NCI-H226 (cell line): ENCODE results near the gene RAET1G.

Source experiments
- DNase-seq: peaks from one replicate; pipeline ENCODE4 v3.0.0-alpha.2; 2015

RAET1G gene

DNA sequence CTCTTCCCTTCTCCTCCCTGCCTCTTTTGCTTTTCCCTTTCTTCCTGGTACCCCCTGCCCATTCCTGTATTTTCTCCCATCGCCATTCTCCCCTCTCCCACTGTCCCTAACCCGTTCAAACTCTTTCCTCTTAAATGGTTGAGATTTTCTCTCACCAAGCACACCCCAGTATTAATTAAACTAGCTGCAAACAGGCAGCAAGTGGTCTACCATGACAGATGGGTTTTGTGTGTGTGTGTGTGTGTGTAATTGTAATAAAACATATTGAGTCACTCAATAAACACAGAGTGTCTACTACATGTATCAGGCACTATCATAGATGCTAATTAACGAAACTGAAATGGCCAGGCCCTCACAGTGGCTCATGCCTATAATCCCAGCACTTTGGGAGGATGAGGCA, 31.7 kb downstream of the RAET1G start:
- DNase-seq, result no peak

DNA sequence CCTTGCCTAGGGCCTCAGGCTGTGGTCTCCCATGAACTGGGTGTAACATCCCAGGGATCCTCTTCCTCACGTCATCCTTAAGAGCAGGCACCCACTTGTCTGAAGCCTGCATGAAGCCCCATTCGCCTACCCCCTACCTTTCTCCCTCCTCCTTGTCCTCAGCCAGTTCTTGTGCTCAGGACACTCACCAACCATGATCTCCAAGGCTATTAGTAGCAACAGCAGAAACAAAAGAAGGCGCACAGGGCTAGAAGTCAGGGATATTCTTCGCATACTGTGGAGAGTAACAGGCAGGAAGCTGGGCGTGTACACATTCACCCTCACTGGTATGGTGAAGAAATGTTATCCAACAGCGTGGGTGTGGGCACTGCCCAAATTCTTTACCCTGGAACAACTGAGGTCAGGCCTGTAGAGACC, 32.3 kb downstream of the RAET1G start:
- peak; percentile 63 for DNase-seq

- peak; percentile 73 for DNase-seq
Observed at GRCh38 chr6:149889326-149889725, 33.6 kb downstream of the RAET1G start.

- DNase-seq, result peak; percentile 47
Observed at GRCh38 chr6:149888659-149889058, 34.3 kb downstream of the RAET1G start.

GRCh38 chr6:149888093-149888492, 34.8 kb downstream of the RAET1G start:
- no peak for DNase-seq

DNA sequence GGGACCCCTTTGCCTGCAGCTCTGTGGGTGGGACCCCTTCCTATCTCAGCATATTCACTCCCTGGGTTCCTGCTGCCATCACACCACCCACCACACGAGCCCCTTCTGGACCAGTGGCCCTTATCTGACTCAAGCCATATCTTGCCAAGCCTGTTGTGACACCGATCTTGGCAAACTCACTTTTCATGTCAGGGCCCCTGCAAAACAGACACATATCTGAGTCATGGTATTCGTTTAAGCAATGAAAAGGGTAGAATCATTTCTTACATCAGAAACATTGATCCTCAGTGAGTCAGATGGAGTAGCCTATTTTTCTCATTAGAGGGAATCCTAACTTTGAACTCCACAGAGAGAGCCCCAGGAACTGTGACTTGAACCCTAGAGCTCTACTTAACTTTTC, 35.6 kb downstream of the RAET1G start:
- no peak for DNase-seq

- DNase-seq, result no peak
Observed at GRCh38 chr6:149885888-149886287, 37.0 kb downstream of the RAET1G start.

DNA sequence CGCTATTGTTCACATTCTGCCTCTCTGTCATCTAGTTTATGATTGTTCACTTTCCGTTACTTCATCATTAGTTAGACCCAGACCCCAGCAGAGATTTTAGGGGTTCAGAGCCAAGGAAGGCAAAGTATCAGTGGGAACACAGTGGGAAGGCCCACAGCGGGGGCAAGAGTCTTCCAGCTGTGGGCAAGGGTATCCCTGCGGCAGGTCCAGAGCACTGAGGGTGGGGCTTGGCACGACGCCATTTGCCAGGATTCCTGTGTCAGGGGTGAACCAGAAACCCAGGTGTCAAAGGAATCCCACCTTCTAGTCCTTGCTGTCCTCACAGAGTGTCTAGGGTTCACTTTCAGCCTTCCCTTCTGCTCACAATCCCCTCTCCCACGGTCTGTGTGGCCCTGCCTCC, 38.3 kb downstream of the RAET1G start:
- DNase-seq, result no peak

DNA sequence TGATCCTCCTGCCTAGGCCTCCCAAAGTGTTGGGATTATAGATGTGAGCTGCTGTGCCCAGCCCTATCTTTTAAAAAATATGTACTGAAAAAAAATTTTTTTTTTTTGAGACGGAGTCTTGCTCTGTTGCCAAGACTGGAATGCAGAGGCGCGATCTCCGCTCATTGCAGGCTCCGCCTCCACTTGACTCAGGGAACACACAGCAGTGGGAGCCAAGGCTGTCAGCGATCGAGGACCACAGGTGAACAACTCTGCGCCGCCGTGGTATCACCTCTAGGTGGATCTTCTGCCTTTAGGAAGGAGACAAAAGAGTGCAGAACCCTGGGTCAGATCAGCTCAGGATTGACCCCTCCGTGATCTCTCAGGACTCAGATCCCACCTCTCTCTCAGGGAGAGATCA, 38.7 kb downstream of the RAET1G start:
- DNase-seq, result peak; percentile 78

DNA sequence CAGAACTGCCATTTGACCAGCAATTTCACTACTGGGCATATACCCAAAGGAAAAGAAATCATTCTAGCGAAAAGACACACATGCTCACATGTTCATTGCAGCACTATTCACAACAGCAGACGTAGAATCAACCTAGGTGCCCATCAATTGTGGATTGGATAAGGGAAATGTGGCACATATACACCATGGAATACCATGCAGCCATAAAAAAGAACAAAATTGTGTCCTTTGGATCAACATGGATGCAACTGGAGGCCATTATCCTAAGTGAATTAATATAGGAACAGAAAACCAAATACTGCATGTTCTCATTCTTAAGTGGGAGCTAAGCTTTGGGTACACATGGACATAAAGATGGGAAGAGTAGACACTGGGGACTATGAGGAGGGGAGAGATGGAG, 41.1 kb downstream of the RAET1G start:
- no peak for DNase-seq

DNA sequence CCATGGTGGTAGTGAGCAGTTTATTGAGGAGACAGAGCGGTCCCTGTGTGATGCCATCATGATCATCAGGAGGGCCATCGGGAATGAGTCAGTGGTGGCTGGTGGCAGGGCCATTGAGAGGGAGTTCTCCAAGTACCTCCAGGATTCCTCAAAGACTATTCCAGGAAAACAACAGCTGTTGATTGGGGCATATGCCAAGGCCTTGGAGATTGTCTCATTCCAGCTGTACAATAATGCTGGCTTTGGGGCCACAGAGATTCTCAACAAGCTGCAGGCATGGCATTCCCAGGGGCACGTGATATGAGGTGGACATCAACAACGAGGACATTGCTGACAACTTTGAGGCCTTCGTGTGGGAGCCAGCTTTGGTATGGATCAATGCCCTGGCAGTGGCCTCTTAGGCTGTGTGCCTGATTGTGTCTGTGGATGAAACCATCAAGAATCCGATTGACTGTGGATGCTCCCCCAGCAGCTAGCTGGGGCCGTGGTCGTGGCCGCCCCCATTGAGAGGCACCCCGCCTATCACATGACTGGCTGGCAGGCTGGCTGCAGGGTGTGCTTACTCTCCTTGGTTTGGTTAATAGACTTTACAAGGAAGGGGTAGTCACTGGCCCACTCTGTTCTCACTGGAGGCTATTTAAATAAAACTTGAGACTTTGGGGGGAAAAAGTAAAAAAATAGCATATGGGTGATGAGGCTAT, 41.7 kb downstream of the RAET1G start:
- no peak for DNase-seq

GRCh38 chr6:149877659-149878058, 45.3 kb downstream of the RAET1G start:
- DNase-seq, result no peak

- DNase-seq, result no peak
Observed at GRCh38 chr6:149876241-149876933, 46.5 kb downstream of the RAET1G start.

DNA sequence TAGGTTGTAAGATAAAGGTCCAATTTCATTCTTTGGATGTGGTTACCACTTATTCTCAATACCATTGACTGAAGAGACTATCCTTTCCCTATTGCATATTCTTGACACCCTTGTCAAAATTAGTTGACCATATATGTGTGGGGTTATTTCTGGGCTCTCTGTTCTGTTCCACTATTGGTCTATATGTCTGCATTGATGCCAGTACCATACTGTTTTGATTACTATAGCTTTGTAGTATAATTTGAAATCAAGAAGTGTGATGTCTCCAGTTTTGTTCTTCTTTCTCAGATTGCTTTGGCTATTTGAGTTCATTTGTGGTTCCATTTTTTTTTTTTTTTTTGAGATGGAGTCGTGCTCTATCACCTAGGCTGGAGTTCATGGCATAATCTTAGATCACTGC, 50.7 kb downstream of the RAET1G start:
- no peak for DNase-seq

DNA sequence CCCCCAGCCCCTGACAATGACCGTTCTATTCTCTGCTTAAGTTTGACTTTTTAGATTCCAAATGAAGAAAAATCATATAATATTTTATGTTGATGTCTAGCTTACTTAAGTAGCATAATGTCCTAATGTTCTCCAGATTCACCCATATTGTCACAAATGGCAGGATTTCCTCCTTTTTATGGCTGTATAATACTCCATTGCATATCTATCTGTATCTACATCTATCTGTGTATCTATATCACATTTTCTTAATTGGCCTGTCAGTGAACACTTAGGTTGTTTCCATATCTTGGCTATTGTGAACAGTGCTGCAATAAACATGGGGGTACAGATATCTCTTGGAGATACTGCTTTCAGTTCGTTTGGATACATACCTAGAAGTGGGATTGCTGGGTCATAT, 51.7 kb downstream of the RAET1G start:
- DNase-seq, result no peak

DNA sequence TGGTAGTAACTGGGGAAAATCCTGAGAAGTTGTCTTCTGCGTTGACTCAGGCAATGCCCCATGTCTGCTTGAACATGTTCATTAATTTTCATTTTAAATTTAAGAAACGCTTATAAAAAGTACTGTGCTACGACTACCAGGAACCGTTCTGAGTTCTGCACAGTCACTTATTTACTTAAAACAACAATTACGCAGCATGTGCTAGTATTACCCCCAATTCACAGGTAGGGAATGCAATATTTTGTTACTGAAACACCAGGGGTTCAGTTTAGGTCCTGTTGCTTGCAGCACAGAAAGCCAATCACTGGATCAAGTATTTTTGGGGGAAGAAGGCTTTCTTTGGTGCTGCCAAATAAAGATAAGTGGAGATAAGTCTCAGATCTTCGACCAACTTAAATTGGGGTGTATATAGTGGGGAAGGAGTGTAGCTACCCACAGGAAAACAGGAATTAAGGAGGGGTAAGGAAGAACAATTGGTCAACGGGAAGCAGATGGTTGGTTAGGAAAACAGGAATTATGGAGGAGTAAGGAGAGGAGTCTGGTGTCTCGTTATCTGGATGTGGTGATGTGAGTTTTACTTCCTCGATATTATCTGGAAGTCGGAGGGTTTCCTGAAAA, 53.5 kb downstream of the RAET1G start:
- DNase-seq, result no peak

- no peak for DNase-seq
Observed at GRCh38 chr6:149867876-149868640, 54.9 kb downstream of the RAET1G start.
